ENCODE data around the gene ZNF235. TPM values are rescaled to one million over a fixed set of nuclear protein-coding genes. Genes with fewer than 3 reads are reported as not detected.

The ZNF235 gene
- total and polyA plus RNA-seq, 9 donors = 4.3 to 8.6 (median 5.9) TPM

Other genes starting within 250 kb of the ZNF235 start
- 3.4 TPM for gene ZNF284, start 232.9 kb downstream of the ZNF235 start, total RNA-seq
- 1 to 10 TPM; 1.9 to 3.2 (median 2.6) TPM for gene ZNF284, start 232.9 kb downstream of the ZNF235 start, polyA plus RNA-seq (ENCODE audit: insufficient read depth in 1 of 8, insufficient read length in 8 of 8, low replicate concordance in 1 of 8)
- 18.8 TPM for gene ZNF224, start 210.7 kb downstream of the ZNF235 start, total RNA-seq
- gene ZNF224, start 210.7 kb downstream of the ZNF235 start, polyA plus RNA-seq (ENCODE audit: insufficient read depth in 1 of 8, insufficient read length in 8 of 8, low replicate concordance in 1 of 8) = 10 to 100 TPM; 10.6 to 21.4 (median 14.0) TPM
- 6.6 TPM for gene ZNF225, start 191.6 kb downstream of the ZNF235 start, total RNA-seq
- 1 to 10 TPM; 3.7 to 5.7 (median 4.8) TPM for gene ZNF225, start 191.6 kb downstream of the ZNF235 start, polyA plus RNA-seq (ENCODE audit: insufficient read depth in 1 of 8, insufficient read length in 8 of 8, low replicate concordance in 1 of 8)
- gene ZNF234, start 163.5 kb downstream of the ZNF235 start, total RNA-seq = 13.9 TPM
- gene ZNF234, start 163.5 kb downstream of the ZNF235 start, polyA plus RNA-seq (ENCODE audit: insufficient read depth in 1 of 8, insufficient read length in 8 of 8, low replicate concordance in 1 of 8) = 1 to 10 TPM; 6.9 to 9.7 (median 7.4) TPM
- 20.9 TPM for gene ZNF226, start 139.9 kb downstream of the ZNF235 start, total RNA-seq
- 10 to 100 TPM; 10.1 to 14.9 (median 12.1) TPM for gene ZNF226, start 139.9 kb downstream of the ZNF235 start, polyA plus RNA-seq (ENCODE audit: insufficient read depth in 1 of 8, insufficient read length in 8 of 8, low replicate concordance in 1 of 8)
- gene ZNF227, start 92.5 kb downstream of the ZNF235 start, total RNA-seq = 18.9 TPM
- gene ZNF227, start 92.5 kb downstream of the ZNF235 start, polyA plus RNA-seq (ENCODE audit: insufficient read depth in 1 of 8, insufficient read length in 8 of 8, low replicate concordance in 1 of 8) = 10 to 100 TPM; 11.1 to 15.1 (median 12.7) TPM
- gene ZNF233, start 45.1 kb downstream of the ZNF235 start, total RNA-seq = 2.4 TPM
- gene ZNF233, start 45.1 kb downstream of the ZNF235 start, polyA plus RNA-seq (ENCODE audit: insufficient read depth in 1 of 8, insufficient read length in 8 of 8, low replicate concordance in 1 of 8) = 1 to 10 TPM; 1.4 to 3.5 (median 2.5) TPM
- 8.9 TPM for gene ZNF112, start 51.7 kb upstream of the ZNF235 start, total RNA-seq
- gene ZNF112, start 51.7 kb upstream of the ZNF235 start, polyA plus RNA-seq (ENCODE audit: insufficient read depth in 1 of 8, insufficient read length in 8 of 8, low replicate concordance in 1 of 8) = 1 to 10 TPM; 4.9 to 6.4 (median 6.0) TPM
- 7.2 TPM for gene ZNF285, start 96.6 kb upstream of the ZNF235 start, total RNA-seq
- 1 to 10 TPM; 3.5 to 6.8 (median 4.4) TPM for gene ZNF285, start 96.6 kb upstream of the ZNF235 start, polyA plus RNA-seq (ENCODE audit: insufficient read depth in 1 of 8, insufficient read length in 8 of 8, low replicate concordance in 1 of 8)
- 6.4 TPM for gene ZNF229, start 143.4 kb upstream of the ZNF235 start, total RNA-seq
- gene ZNF229, start 143.4 kb upstream of the ZNF235 start, polyA plus RNA-seq (ENCODE audit: insufficient read depth in 1 of 8, insufficient read length in 8 of 8, low replicate concordance in 1 of 8) = 1 to 10 TPM; 4.2 to 6.6 (median 5.4) TPM
- gene ZNF180, start 195.5 kb upstream of the ZNF235 start, total RNA-seq = 10.2 TPM
- gene ZNF180, start 195.5 kb upstream of the ZNF235 start, polyA plus RNA-seq (ENCODE audit: insufficient read depth in 1 of 8, insufficient read length in 8 of 8, low replicate concordance in 1 of 8) = 1 to 10 TPM; 4.8 to 9.7 (median 6.4) TPM
- not detected for gene CEACAM20, start 224.7 kb upstream of the ZNF235 start, total RNA-seq
- gene CEACAM20, start 224.7 kb upstream of the ZNF235 start, polyA plus RNA-seq (ENCODE audit: insufficient read depth in 1 of 8, insufficient read length in 8 of 8, low replicate concordance in 1 of 8) = not detected